ENCODE results near the gene SLC22A31.
"Not testable (repeated sequence)": the region's sequence is repeated elsewhere in the genome, so short reads cannot be mapped to it uniquely, and the experiment has no call there.

Gene SLC22A31

GRCh38 chr16:89192956-89193575 is 7.3 kb downstream of the SLC22A31 start:
- DNase-seq (ENCODE audit: low read depth, low spot score), result no peak

GRCh38 chr16:89192186-89192955 is 8.0 kb downstream of the SLC22A31 start:
- not testable (repeated sequence) for DNase-seq (ENCODE audit: low read depth, low spot score)

GRCh38 chr16:89191901-89192185 is 8.5 kb downstream of the SLC22A31 start:
- DNase-seq (ENCODE audit: low read depth, low spot score), result no peak

- DNase-seq (ENCODE audit: low read depth, low spot score), result no peak
Observed at GRCh38 chr16:89191033-89191900, 9.1 kb downstream of the SLC22A31 start.

GRCh38 chr16:89190150-89190958 is 10.0 kb downstream of the SLC22A31 start:
- no peak for DNase-seq (ENCODE audit: low read depth, low spot score)

- no peak for DNase-seq (ENCODE audit: low read depth, low spot score)
Observed at GRCh38 chr16:89189358-89190025, 10.8 kb downstream of the SLC22A31 start.

- not testable (repeated sequence) for DNase-seq (ENCODE audit: low read depth, low spot score)
Observed at GRCh38 chr16:89188471-89189357, 11.6 kb downstream of the SLC22A31 start.

GRCh38 chr16:89187770-89188392 is 12.5 kb downstream of the SLC22A31 start:
- no peak for DNase-seq (ENCODE audit: low read depth, low spot score)

GRCh38 chr16:89187032-89187769 is 13.1 kb downstream of the SLC22A31 start:
- no peak for DNase-seq (ENCODE audit: low read depth, low spot score)

- DNase-seq (ENCODE audit: low read depth, low spot score), result not testable (repeated sequence)
Observed at GRCh38 chr16:89186593-89187031, 13.7 kb downstream of the SLC22A31 start.

- not testable (repeated sequence) for DNase-seq (ENCODE audit: low read depth, low spot score)
Observed at GRCh38 chr16:89185887-89186592, 14.3 kb downstream of the SLC22A31 start.

- no peak for DNase-seq (ENCODE audit: low read depth, low spot score)
Observed at GRCh38 chr16:89184933-89185794, 15.2 kb downstream of the SLC22A31 start.

- no peak for DNase-seq (ENCODE audit: low read depth, low spot score)
Observed at GRCh38 chr16:89184677-89184932, 15.7 kb downstream of the SLC22A31 start.

- DNase-seq (ENCODE audit: low read depth, low spot score), result no peak
Observed at GRCh38 chr16:89183975-89184676, 16.2 kb downstream of the SLC22A31 start.

- no peak for DNase-seq (ENCODE audit: low read depth, low spot score)
Observed at GRCh38 chr16:89183463-89183862, 16.9 kb downstream of the SLC22A31 start.

GRCh38 chr16:89179656-89180315 is 20.6 kb downstream of the SLC22A31 start:
- no peak for DNase-seq (ENCODE audit: low read depth, low spot score)

All from iPS DF 19.7 (cell line).